Measurements from ENCODE around the gene COLQ. TPM values are rescaled to one million over a fixed set of nuclear protein-coding genes. Genes with fewer than 3 reads are reported as not detected.

Gene COLQ
- total RNA-seq, 6 donors from 2014 or later, result 1.1 to 34.6 (median 2.6) TPM

DNA sequence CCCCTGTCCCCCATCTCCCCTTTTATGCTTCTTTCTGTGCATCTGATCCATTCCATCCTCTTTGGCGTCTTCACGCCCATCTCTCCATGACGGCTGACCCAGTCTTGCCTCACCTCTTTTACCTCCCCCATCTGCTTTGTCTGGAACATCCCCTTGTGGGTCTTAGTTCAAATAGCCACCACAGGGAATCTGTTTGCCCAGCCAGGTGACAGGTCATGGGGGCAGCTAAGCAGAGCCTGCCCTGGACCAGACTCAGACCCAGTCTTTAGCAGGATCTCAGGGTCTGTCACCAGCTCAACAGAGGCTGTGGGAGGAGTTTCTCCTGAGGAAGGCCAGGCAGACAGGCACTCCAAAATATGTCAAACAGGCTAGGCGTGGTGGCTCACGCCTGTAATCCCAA is 28.1 kb downstream of the COLQ start:
- TF ChIP-seq EP300 (IDR thresholded peaks at IDR 0.05), result no peak
- TF ChIP-seq, protein P1, sequence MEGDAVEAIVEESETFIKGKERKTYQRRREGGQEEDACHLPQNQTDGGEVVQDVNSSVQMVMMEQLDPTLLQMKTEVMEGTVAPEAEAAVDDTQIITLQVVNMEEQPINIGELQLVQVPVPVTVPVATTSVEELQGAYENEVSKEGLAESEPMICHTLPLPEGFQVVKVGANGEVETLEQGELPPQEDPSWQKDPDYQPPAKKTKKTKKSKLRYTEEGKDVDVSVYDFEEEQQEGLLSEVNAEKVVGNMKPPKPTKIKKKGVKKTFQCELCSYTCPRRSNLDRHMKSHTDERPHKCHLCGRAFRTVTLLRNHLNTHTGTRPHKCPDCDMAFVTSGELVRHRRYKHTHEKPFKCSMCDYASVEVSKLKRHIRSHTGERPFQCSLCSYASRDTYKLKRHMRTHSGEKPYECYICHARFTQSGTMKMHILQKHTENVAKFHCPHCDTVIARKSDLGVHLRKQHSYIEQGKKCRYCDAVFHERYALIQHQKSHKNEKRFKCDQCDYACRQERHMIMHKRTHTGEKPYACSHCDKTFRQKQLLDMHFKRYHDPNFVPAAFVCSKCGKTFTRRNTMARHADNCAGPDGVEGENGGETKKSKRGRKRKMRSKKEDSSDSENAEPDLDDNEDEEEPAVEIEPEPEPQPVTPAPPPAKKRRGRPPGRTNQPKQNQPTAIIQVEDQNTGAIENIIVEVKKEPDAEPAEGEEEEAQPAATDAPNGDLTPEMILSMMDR (IDR thresholded peaks at IDR 0.05), result no peak
- no peak for TF ChIP-seq POLR2A (IDR thresholded peaks at IDR 0.05)
- TF ChIP-seq POLR2AphosphoS5 (IDR thresholded peaks at IDR 0.05), result no peak
- Histone ChIP-seq H3K27ac (no peak overlapping the region), H3K36me3 (no peaks in the 10 kb centered on the region), H3K4me1 (no peaks in the 10 kb centered on the region), H3K27me3 (no peaks in the 10 kb centered on the region), H3K4me3 (no peak overlapping the region), H3K9me3 (no peaks in the 10 kb centered on the region)
- no peak for DNase-seq
- ATAC-seq (ENCODE audit: low FRiP score in 2 of 2), result no peak
- 93 to 96% methylated on average over 3 to 5 of the region's 5 CpGs for WGBS, 2 donors

DNA sequence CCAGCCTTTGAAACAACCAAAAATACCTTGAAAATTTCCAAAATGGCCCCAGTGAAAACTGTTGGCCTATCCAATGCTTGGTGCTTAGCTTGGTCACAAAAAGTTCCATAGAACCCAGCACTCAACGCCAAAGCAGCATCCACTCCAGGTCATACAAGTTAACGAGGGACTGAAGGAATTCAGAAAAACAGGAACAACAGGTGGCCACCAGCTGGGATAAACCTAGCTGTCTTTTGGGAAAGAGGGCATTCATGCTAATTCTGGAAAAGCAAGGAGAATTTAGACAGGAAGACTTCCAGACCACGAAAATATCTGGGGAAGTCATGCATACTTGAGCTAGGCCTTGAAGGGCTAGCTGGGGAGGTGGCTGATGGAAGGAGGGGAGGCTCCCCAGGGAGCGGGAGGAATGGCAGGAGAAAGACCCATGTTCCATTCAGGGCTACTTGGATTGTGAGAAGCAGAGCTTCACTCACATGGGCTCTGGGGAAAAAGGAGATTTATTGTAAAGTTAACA is 28.6 kb downstream of the COLQ start:
- TF ChIP-seq, protein P1 (IDR thresholded peaks at IDR 0.05), result no peak
- TF ChIP-seq POLR2AphosphoS5 (IDR thresholded peaks at IDR 0.05), result no peak
- TF ChIP-seq EP300 (IDR thresholded peaks at IDR 0.05), result no peak
- no peak for TF ChIP-seq POLR2A (IDR thresholded peaks at IDR 0.05)
- H3K27me3 ChIP-seq, result no peaks in the 10 kb centered on the region
- no peak overlapping the region for H3K27ac ChIP-seq
- H3K4me3 ChIP-seq, result no peak overlapping the region
- ATAC-seq (ENCODE audit: low FRiP score in 2 of 2) (no peak), DNase-seq (no peak)
- H3K36me3 ChIP-seq, result no peaks in the 10 kb centered on the region
- WGBS, 2 donors, result 84 to 91% methylated on average over 4 of the region's 4 CpGs
- no peaks in the 10 kb centered on the region for H3K4me1 ChIP-seq
- no peaks in the 10 kb centered on the region for H3K9me3 ChIP-seq

DNA sequence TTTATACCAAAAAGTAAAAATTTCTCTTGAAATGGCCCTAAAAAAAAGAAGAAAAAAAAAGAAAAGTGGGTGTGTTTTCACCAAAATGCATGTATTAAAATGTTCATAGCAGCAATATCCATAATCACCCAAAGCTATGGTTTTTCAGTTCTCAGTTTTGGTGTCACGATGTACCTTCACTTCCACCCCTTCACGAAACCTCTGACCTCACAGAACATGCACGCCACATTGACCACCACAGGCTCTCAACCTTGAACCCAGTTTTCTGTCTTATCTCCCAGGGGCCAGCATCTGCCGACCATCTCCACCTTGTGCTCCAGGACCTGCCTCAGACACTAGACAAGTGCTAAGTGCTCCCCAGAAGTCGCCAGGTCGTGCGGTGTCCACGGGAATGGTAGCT is 30.4 kb downstream of the COLQ start:
- ATAC-seq (ENCODE audit: low FRiP score in 2 of 2), result no peak
- no peaks in the 10 kb centered on the region for H3K36me3 ChIP-seq
- WGBS, 2 donors, result 95 to 96% methylated on average over 8 of the region's 8 CpGs

DNA sequence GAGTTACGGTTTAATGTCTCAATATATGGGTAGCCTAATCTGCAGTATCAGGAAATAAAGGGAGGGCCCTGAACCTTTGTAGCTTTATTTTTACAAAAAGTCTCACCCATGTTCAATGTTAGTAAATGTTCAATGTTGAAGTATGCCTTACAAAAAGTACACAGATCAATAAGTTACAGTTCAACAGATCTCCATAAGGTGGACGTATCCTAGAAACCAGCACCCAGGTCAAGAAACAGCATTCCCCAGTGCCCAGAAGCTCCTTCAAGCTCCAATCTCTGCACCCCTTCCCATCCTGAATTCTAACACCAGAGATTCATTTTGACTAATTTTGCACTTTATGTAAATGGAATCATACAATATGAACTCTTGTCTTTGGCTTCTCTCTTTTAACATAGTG is 31.3 kb downstream of the COLQ start:
- H3K4me3 ChIP-seq, result no peak overlapping the region
- H3K36me3 ChIP-seq, result no peaks in the 10 kb centered on the region
- no peak overlapping the region for H3K27ac ChIP-seq
- no peaks in the 10 kb centered on the region for H3K9me3 ChIP-seq
- no peak for DNase-seq
- TF ChIP-seq POLR2A (IDR thresholded peaks at IDR 0.05), result no peak
- H3K27me3 ChIP-seq, result no peaks in the 10 kb centered on the region
- 92 to 97% methylated on average over 2 of the region's 2 CpGs for WGBS, 2 donors
- no peak for ATAC-seq (ENCODE audit: low FRiP score in 2 of 2)
- H3K4me1 ChIP-seq, result no peaks in the 10 kb centered on the region

More for the DNA sequence above, 30.4 kb downstream of the COLQ start:
- Histone ChIP-seq H3K4me3 (no peak overlapping the region), H3K27ac (no peak overlapping the region), H3K27me3 (no peaks in the 10 kb centered on the region), H3K4me1 (no peaks in the 10 kb centered on the region), H3K9me3 (no peaks in the 10 kb centered on the region)
- DNase-seq, result no peak
- TF ChIP-seq EP300 (IDR thresholded peaks at IDR 0.05), result no peak

DNA sequence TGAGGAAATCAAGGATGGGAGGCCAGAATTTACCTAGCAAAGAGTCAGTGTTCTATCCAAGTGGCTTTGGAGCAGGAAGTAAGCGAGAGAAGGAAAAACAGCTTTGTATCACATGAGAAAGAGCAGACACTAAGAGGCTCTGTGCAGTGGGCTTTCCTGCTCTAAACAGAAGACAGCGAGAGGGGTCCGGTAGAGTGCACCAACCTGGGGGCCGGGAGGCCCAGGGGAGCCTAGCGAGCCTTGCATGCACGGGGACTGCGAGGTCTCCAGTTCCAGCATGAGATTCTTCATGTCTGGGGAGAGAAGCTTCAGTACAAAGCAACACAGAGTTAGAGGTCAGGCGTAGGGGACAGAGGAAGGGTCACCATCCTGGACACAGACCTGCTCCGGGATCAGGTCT is 33.5 kb downstream of the COLQ start:
- no peaks in the 10 kb centered on the region for H3K36me3 ChIP-seq
- H3K27me3 ChIP-seq, result no peaks in the 10 kb centered on the region
- ATAC-seq (ENCODE audit: low FRiP score in 2 of 2) (no peak), DNase-seq (peak in 1 of 2 donors; percentile 42)
- H3K9me3 ChIP-seq, result no peaks in the 10 kb centered on the region
- TF ChIP-seq, protein P1 (IDR thresholded peaks at IDR 0.05), result no peak
- TF ChIP-seq EP300 (IDR thresholded peaks at IDR 0.05) (no peak), POLR2AphosphoS5 (IDR thresholded peaks at IDR 0.05) (no peak), POLR2A (IDR thresholded peaks at IDR 0.05) (no peak)
- H3K4me1 ChIP-seq, result no peaks in the 10 kb centered on the region
- no peak overlapping the region for H3K4me3 ChIP-seq
- no peak overlapping the region for H3K27ac ChIP-seq
- 94 to 95% methylated on average over 9 of the region's 9 CpGs for WGBS, 2 donors

DNA sequence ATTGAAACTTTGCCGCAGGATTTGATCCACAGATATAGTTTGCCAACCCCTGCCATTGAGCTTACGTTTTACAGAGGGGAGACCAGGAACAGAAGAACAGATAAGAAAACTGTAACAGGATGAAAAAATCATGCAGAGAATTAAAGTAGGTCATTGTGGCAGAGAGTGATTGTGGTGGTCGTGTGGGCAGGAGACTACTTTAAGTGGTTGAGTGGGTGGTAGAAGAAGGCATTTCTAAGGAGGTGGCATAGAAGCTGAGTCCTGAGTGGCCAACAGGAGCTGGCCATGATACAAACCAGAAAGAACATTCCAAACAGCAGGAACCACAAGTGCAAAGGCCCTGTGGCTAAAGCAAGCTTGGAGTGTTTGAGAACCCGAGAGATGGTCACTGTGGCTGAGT is 34.5 kb downstream of the COLQ start:
- no peak for DNase-seq
- Histone ChIP-seq H3K4me1 (no peaks in the 10 kb centered on the region), H3K9me3 (no peaks in the 10 kb centered on the region), H3K36me3 (no peaks in the 10 kb centered on the region), H3K4me3 (no peak overlapping the region), H3K27ac (no peak overlapping the region), H3K27me3 (no peaks in the 10 kb centered on the region)
- no peak for ATAC-seq (ENCODE audit: low FRiP score in 2 of 2)
- TF ChIP-seq POLR2AphosphoS5 (IDR thresholded peaks at IDR 0.05), result no peak
- no peak for TF ChIP-seq POLR2A (IDR thresholded peaks at IDR 0.05)
- TF ChIP-seq EP300 (IDR thresholded peaks at IDR 0.05), result no peak
- TF ChIP-seq, protein P1 (IDR thresholded peaks at IDR 0.05), result no peak
- 86 to 89% methylated on average over 4 of the region's 4 CpGs for WGBS, 2 donors
